Measurements from ENCODE around the gene AOAH. TPM values are rescaled to one million over a fixed set of nuclear protein-coding genes. Genes with fewer than 3 reads are reported as not detected.

Gene AOAH
- total RNA-seq, 1 donor from 2014 or later, result 0.28 TPM

DNA sequence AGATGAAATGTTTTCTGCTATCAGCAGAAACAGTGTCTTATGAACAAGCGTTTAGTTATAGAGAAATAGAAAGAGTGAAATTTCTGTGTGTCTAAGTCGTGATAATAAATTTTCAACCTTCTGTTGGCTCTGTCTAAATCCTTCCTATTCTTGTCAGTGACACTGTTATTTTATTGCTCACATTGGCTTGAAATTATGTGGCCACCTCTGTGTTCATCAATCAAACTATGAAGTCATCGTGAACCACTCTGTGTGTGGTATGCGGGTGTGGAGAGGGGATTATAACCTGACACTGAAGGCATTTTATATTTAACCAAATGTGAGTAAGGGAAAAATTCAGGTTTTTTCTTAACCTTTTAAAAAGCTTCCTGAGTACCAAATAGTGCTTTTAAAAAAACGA lies 12.3 kb downstream of the AOAH start:
- TF ChIP-seq, protein P1, sequence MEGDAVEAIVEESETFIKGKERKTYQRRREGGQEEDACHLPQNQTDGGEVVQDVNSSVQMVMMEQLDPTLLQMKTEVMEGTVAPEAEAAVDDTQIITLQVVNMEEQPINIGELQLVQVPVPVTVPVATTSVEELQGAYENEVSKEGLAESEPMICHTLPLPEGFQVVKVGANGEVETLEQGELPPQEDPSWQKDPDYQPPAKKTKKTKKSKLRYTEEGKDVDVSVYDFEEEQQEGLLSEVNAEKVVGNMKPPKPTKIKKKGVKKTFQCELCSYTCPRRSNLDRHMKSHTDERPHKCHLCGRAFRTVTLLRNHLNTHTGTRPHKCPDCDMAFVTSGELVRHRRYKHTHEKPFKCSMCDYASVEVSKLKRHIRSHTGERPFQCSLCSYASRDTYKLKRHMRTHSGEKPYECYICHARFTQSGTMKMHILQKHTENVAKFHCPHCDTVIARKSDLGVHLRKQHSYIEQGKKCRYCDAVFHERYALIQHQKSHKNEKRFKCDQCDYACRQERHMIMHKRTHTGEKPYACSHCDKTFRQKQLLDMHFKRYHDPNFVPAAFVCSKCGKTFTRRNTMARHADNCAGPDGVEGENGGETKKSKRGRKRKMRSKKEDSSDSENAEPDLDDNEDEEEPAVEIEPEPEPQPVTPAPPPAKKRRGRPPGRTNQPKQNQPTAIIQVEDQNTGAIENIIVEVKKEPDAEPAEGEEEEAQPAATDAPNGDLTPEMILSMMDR (IDR thresholded peaks at IDR 0.05; ENCODE audit: unreplicated experiment), result no peak
- H3K4me1 Mint-ChIP-seq (ENCODE audit: unreplicated experiment), result no peaks in the 10 kb centered on the region
- H3K4me3 Mint-ChIP-seq (ENCODE audit: unreplicated experiment), result no peak overlapping the region
- H3K9me3 Mint-ChIP-seq (ENCODE audit: unreplicated experiment), result no peaks in the 10 kb centered on the region
- H3K27ac Mint-ChIP-seq (ENCODE audit: unreplicated experiment), result no peak overlapping the region
- no peak for DNase-seq (ENCODE audit: low spot score)
- H3K27me3 Mint-ChIP-seq (ENCODE audit: unreplicated experiment), result no peaks in the 10 kb centered on the region
- H3K36me3 Mint-ChIP-seq (ENCODE audit: low read depth, unreplicated experiment), result no peaks in the 10 kb centered on the region

DNA sequence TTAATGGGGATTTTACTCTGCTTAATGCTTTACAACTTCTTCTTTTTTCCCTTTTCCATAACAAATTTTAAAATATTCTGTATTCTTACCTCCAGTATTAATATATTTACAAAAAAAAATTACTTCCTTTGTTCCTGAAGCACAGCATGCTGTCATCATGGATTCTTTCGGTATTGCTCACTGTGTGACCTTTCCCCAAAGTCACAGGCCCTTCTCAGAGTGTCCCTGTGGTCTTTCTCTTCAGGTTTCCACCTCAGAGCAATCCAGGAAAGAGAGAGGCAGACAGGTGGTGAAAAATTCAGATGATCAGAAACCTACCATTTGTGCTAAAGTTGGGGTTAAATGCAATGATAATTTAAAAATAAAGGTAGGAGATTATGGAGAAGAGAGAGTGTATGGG lies 13.0 kb downstream of the AOAH start:
- no peaks in the 10 kb centered on the region for H3K36me3 Mint-ChIP-seq (ENCODE audit: low read depth, unreplicated experiment)
- no peaks in the 10 kb centered on the region for H3K9me3 Mint-ChIP-seq (ENCODE audit: unreplicated experiment)
- H3K27ac Mint-ChIP-seq (ENCODE audit: unreplicated experiment), result no peak overlapping the region
- TF ChIP-seq, protein P1 (IDR thresholded peaks at IDR 0.05; ENCODE audit: unreplicated experiment), result no peak
- H3K27me3 Mint-ChIP-seq (ENCODE audit: unreplicated experiment), result no peaks in the 10 kb centered on the region
- H3K4me3 Mint-ChIP-seq (ENCODE audit: unreplicated experiment), result no peak overlapping the region
- no peak for DNase-seq (ENCODE audit: low spot score)
- H3K4me1 Mint-ChIP-seq (ENCODE audit: unreplicated experiment), result no peaks in the 10 kb centered on the region

DNA sequence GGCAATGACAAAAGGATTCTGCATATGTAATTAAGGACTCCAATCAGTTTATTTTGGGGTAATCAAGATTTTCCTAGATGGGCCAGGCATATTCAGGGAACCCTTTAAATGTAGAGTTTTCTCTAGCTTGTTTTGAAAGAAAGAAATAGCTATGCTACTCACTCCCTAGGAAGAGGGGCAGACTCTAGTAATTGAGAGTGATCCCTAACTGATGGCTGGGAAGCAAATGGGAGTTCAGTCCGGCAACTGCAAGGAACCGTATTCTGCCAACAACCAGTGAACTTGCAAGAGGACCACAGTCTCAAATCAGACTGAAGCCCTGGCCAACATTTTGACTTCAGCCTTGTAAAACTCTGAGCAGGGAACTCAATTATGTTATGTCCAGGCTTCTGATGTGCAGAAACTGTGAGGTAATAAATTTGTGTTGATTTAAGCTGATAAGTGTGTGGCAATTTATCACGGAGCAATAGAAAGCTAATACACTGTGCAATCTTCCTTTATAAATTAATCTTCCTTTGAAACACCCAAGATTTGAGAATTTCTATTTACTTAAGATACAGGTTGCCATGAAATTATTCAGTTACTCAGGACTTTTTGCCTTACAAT lies 14.0 kb downstream of the AOAH start:
- Mint-ChIP-seq H3K36me3 (ENCODE audit: low read depth, unreplicated experiment) (no peaks in the 10 kb centered on the region), H3K27ac (ENCODE audit: unreplicated experiment) (no peak overlapping the region), H3K4me3 (ENCODE audit: unreplicated experiment) (no peak overlapping the region), H3K4me1 (ENCODE audit: unreplicated experiment) (no peaks in the 10 kb centered on the region), H3K9me3 (ENCODE audit: unreplicated experiment) (no peaks in the 10 kb centered on the region), H3K27me3 (ENCODE audit: unreplicated experiment) (no peaks in the 10 kb centered on the region)
- DNase-seq (ENCODE audit: low spot score), result no peak
- TF ChIP-seq, protein P1 (IDR thresholded peaks at IDR 0.05; ENCODE audit: unreplicated experiment), result no peak

DNA sequence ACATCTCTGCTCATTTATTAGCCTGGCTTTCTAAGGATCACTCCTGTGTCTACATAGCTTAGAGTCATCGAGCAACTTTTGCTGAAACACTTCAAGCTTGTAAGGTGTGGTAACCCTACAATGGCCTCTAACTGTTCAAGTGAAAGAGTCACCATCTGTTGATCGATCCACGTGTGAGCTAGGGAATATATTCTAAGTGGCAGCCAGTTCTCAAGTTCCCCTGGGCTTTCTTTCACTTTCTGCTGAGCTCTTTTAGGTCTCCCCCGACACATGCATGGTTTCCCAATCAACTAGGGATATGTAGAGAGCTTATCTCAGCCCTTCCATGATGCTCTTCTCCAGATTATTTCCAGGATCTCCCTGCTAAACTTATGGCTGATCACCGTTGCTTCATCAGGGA lies 15.5 kb downstream of the AOAH start:
- H3K27me3 Mint-ChIP-seq (ENCODE audit: unreplicated experiment), result peaks cover 2% of the 10 kb centered on the region
- H3K27ac Mint-ChIP-seq (ENCODE audit: unreplicated experiment), result no peak overlapping the region
- TF ChIP-seq, protein P1 (IDR thresholded peaks at IDR 0.05; ENCODE audit: unreplicated experiment), result no peak
- H3K36me3 Mint-ChIP-seq (ENCODE audit: low read depth, unreplicated experiment), result no peaks in the 10 kb centered on the region
- no peak overlapping the region for H3K4me3 Mint-ChIP-seq (ENCODE audit: unreplicated experiment)
- DNase-seq (ENCODE audit: low spot score), result no peak
- no peaks in the 10 kb centered on the region for H3K4me1 Mint-ChIP-seq (ENCODE audit: unreplicated experiment)
- H3K9me3 Mint-ChIP-seq (ENCODE audit: unreplicated experiment), result no peaks in the 10 kb centered on the region

DNA sequence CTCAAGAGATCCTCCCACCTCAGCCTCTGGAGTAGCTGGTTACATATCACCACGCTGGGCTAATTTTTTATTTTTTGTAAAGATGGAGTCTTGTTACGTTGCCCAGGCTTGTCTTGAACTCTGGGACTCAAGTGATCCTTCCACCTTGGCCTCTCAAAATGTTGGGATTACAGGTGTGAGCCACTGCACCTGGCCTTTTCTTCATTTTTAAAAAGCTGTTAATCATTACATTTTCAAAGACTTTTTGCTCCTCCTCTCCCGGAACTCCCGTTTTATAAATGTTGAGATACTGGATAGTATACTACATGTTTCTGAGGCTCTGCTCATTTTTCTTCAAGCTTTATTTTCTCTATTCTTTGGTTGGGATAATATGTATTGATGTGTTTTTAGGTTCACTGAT lies 16.4 kb downstream of the AOAH start:
- no peaks in the 10 kb centered on the region for H3K36me3 Mint-ChIP-seq (ENCODE audit: low read depth, unreplicated experiment)
- H3K4me1 Mint-ChIP-seq (ENCODE audit: unreplicated experiment), result no peaks in the 10 kb centered on the region
- TF ChIP-seq, protein P1 (IDR thresholded peaks at IDR 0.05; ENCODE audit: unreplicated experiment), result no peak
- H3K27me3 Mint-ChIP-seq (ENCODE audit: unreplicated experiment), result peaks cover 2% of the 10 kb centered on the region
- no peak for DNase-seq (ENCODE audit: low spot score)
- H3K4me3 Mint-ChIP-seq (ENCODE audit: unreplicated experiment), result no peak overlapping the region
- no peak overlapping the region for H3K27ac Mint-ChIP-seq (ENCODE audit: unreplicated experiment)
- no peaks in the 10 kb centered on the region for H3K9me3 Mint-ChIP-seq (ENCODE audit: unreplicated experiment)

All from endothelial cell (in vitro differentiated cells).